Activated CD4-positive, alpha-beta memory T cell treated with anti-CD3 and anti-CD28 coated beads, Interleukin-2, amount 10 ng/mL, durations not matched to agents 7 days and 5 days (primary cell): ENCODE results near the gene NDFIP2. TPM values are rescaled to one million over a fixed set of nuclear protein-coding genes. Genes with fewer than 3 reads are reported as not detected.

Experiments used
- CTCF ChIA-PET: fragments of 350-600 bp; sonication (Branson Sonifier 250); formaldehyde crosslinking; loops from one replicate; lab custom pipeline; 2021; ENCODE audit warnings: antibody characterized with exemption, inconsistent platforms; lab: Charles Lee
- POLR2A ChIA-PET: fragments of 350-600 bp; sonication (Branson Sonifier 250); formaldehyde crosslinking; loops from one replicate; lab custom pipeline; 2021; ENCODE audit warnings: antibody characterized with exemption; lab: Charles Lee
- DNase-seq: peaks from one replicate; pipeline ENCODE4 v3.0.0-alpha.2; 2020
- H3K27ac Mint-ChIP-seq: one replicate; pipeline ENCODE4 v1.8.0; 2021; ENCODE audit warnings: mild to moderate bottlenecking, mixed read lengths
- H3K27me3 Mint-ChIP-seq: one replicate; pipeline ENCODE4 v1.8.0; 2021; ENCODE audit warnings: mixed read lengths
- H3K36me3 Mint-ChIP-seq: one replicate; pipeline ENCODE4 v1.8.0; 2021; ENCODE audit warnings: low read depth, mixed read lengths
- H3K4me1 Mint-ChIP-seq: one replicate; pipeline ENCODE4 v1.8.0; 2021; ENCODE audit warnings: mixed read lengths
- H3K4me3 Mint-ChIP-seq: one replicate; pipeline ENCODE4 v1.8.0; 2021; ENCODE audit warnings: mild to moderate bottlenecking, mixed read lengths
- H3K9me3 Mint-ChIP-seq: one replicate; pipeline ENCODE4 v1.8.0; 2021; ENCODE audit warnings: mixed read lengths
- total RNA-seq, 2 experiments: library from RNA; stranded (reverse); gene quantifications; one replicate each; pipeline ENCODE4 v1.2.3, GENCODE V29; 2021

NDFIP2 gene
- total RNA-seq, 2 experiments from 2014 or later = 49.6 to 53.2 TPM

DNA sequence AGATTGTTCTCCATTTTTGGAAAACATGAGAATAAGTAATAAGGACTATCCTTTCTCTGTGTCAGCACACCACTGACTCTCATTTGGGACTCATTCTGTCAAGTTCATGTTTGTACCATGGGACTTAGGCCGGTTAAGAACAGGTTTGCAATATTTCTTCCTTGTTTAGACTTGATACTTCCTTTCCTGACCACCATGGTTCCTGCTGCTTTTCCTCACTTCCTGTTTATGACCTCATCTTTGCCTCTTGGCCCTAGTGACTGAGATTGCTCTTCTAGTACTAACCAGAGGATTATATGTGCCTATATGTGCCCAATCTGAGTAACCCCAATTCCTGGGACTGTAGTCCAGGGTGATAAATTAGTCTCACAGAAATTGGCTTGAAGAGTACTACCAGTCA is 32.5 kb upstream of the NDFIP2 start:
- no peak for DNase-seq
- H3K27me3 Mint-ChIP-seq = no peaks in the 10 kb centered on the region
- CTCF ChIA-PET = no interaction called here
- no peak overlapping the region for H3K4me3 Mint-ChIP-seq
- peak overlapping the region; percentile 17 for H3K27ac Mint-ChIP-seq
- peaks cover 3% of the 10 kb centered on the region for H3K9me3 Mint-ChIP-seq
- POLR2A ChIA-PET = interaction anchor here (1.2 kb wide), 1 partner anchor 33 kb away, joined by 5 read pairs; the partner anchor contains the start of gene NDFIP2
- peaks cover 5% of the 10 kb centered on the region for H3K36me3 Mint-ChIP-seq
- peaks cover 73% of the 10 kb centered on the region for H3K4me1 Mint-ChIP-seq

DNA sequence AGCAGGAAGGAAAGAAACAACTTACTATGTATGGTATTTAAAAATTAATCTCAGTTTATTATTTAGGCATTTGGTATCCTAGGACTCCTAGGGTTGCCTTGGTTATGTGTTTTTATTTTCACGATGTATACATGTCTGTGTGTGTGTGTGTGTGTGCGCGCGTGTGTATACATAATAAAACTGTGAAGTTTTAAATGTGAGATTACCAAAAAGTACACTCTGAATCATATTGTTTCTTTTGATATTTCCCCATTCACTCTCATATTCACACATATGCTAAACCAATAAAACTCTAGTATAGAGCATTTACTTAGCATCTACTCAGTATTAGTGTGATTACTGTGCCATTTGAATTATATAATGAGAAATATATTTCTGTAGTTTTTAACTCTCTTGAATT is 30.8 kb upstream of the NDFIP2 start:
- DNase-seq = no peak
- Mint-ChIP-seq H3K9me3 (peaks cover 7% of the 10 kb centered on the region), H3K4me1 (peaks cover 81% of the 10 kb centered on the region), H3K4me3 (no peak overlapping the region), H3K27ac (no peak overlapping the region), H3K27me3 (no peaks in the 10 kb centered on the region), H3K36me3 (peaks cover 5% of the 10 kb centered on the region)
- ChIA-PET CTCF (interaction anchor here (0.7 kb wide), 1 partner anchor 42 kb away, joined by 3 read pairs; no protein-coding TSS in a partner anchor), POLR2A (no interaction called here)

DNA sequence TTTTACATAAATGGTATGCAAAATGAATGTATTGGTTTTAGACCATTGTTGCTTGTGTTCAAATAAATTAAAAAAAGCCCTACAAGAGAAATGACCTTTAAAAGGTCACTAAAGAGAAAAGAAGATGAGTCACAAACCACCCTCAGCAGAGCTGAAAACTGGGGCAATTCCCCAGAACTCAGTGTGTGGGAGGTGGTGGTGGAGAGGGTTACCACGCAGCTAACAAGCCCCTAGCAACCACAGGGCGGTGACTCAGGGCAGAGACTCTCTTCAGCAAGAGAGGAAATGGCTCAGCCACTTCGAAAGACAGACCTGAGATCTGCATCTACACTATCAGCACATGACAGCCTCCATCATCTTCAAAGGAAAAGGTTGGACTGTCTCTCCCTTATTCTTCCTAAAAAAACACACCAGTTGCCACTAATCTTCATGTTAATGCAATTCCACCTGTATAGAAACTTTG is 29.4 kb upstream of the NDFIP2 start:
- peaks cover 7% of the 10 kb centered on the region for H3K9me3 Mint-ChIP-seq
- peaks cover 76% of the 10 kb centered on the region for H3K4me1 Mint-ChIP-seq
- peak overlapping the region; percentile 66 for H3K4me3 Mint-ChIP-seq
- ChIA-PET POLR2A (interaction anchor here (1.0 to 2.2 kb wide), 10 partner anchors 15 to 89 kb away, joined by 3 to 27 read pairs (median 5); partner anchors contain the start of genes NDFIP2 and RBM26), CTCF (interaction anchor here (0.9 to 1.8 kb wide), 7 partner anchors 21 to 92 kb away, joined by 3 to 14 read pairs (median 4); partner anchors contain the start of gene NDFIP2)
- peak; percentile 93 for DNase-seq
- no peaks in the 10 kb centered on the region for H3K27me3 Mint-ChIP-seq
- peaks cover 5% of the 10 kb centered on the region for H3K36me3 Mint-ChIP-seq
- H3K27ac Mint-ChIP-seq = peak overlapping the region; percentile 89

DNA sequence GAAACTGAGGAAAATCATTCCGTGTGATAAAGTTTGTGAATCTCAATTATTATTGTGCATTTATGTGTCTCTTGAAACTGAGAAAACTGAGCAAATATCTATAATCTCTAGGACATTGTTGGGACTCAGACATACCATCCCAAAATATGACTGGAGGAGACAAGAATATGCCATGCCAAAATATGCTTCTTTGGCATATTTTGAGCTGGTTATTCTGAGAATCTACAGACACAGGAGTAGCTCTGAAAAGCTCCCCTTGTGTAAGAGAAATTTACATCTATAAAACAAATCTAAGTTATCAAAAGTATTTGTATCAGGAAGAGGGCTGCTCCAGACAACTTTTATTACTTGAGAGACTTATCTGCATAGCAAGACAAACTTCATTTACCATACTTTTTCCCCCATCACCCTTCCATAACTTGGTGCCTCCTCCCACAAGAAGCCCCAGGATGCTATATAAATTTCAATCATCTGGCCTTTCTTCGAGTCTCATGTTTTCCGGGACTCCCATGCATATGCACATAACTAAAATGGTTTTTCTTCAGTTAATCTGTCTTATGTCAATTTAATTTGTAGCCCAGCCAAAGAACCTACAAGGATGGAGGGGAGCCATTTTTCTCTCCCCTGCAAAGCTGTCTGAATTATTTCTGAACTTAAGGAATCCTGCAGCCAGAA is 28.6 kb upstream of the NDFIP2 start:
- Mint-ChIP-seq H3K9me3 (peaks cover 12% of the 10 kb centered on the region), H3K4me3 (no peak overlapping the region), H3K27ac (peak overlapping the region; percentile 89), H3K27me3 (no peaks in the 10 kb centered on the region), H3K4me1 (peaks cover 77% of the 10 kb centered on the region), H3K36me3 (peaks cover 5% of the 10 kb centered on the region)
- POLR2A ChIA-PET = interaction anchor here (1.4 to 2.2 kb wide), 6 partner anchors 20 to 70 kb away, joined by 4 to 27 read pairs (median 8); partner anchors contain the start of genes NDFIP2 and RBM26
- DNase-seq = no peak
- CTCF ChIA-PET = interaction anchor here (1.5 to 1.8 kb wide), 4 partner anchors 28 to 93 kb away, joined by 3 to 14 read pairs (median 10); partner anchors contain the start of gene NDFIP2

DNA sequence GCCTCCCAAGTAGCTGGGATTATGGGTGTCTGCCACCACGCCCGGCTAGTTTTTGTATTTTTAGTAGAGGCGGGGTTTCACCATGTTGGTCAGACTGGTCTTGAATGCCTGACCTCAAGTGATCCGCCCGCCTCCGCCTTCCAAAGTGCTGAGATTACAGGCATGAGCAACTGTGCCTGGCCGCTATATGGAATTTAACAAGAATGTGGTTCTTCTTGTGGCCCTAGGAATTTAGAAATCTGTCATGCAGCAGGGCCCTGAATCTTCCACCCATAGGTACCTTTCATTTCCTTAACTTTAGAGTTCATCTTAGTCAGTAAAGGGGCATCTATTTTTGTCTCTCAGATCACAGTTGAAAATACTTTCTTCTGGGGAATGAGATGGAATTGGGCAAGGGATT is 25.6 kb upstream of the NDFIP2 start:
- POLR2A ChIA-PET = interaction anchor here (1.0 kb wide), 1 partner anchor 9 kb away, joined by 3 read pairs; no protein-coding TSS in a partner anchor
- CTCF ChIA-PET = interaction anchor here (0.7 kb wide), 1 partner anchor 86 kb away, joined by 4 read pairs; no protein-coding TSS in a partner anchor
- peaks cover 67% of the 10 kb centered on the region for H3K4me1 Mint-ChIP-seq

DNA sequence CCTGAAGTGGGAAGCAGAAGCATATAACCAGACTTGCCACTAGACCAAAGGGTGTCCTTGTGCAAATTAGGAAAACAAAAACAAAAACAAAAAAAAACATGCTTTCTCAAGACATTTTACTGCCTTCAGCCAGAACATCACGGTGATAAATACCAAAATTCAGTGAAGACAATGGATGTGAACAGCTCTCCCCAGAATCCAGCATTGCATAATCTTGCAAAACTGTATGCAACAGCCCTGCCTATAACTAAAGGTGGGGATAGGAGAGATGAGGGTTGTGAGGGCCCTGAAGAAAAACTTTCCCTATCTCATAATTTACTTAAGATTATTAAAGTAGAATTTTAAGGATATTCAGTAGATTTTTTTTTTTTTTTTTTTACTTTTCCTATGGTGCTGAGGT is 24.9 kb upstream of the NDFIP2 start:
- no peak for DNase-seq
- Mint-ChIP-seq H3K36me3 (peaks cover 4% of the 10 kb centered on the region), H3K27me3 (no peaks in the 10 kb centered on the region), H3K27ac (no peak overlapping the region), H3K4me1 (peaks cover 63% of the 10 kb centered on the region), H3K9me3 (peaks cover 9% of the 10 kb centered on the region), H3K4me3 (no peak overlapping the region)
- CTCF ChIA-PET = interaction anchor here (0.6 to 3.1 kb wide), 3 partner anchors 32 to 64 kb away, joined by 3 to 13 read pairs (median 3); no protein-coding TSS in a partner anchor
- POLR2A ChIA-PET = interaction anchor here (1.1 to 1.6 kb wide), 3 partner anchors 25 to 32 kb away, joined by 4 to 12 read pairs (median 4); partner anchors contain the start of gene NDFIP2

More for the DNA sequence above, 25.6 kb upstream of the NDFIP2 start:
- H3K27ac Mint-ChIP-seq = no peak overlapping the region
- H3K36me3 Mint-ChIP-seq = peaks cover 4% of the 10 kb centered on the region
- H3K4me3 Mint-ChIP-seq = no peak overlapping the region
- no peak for DNase-seq
- H3K9me3 Mint-ChIP-seq = peaks cover 9% of the 10 kb centered on the region
- no peaks in the 10 kb centered on the region for H3K27me3 Mint-ChIP-seq

DNA sequence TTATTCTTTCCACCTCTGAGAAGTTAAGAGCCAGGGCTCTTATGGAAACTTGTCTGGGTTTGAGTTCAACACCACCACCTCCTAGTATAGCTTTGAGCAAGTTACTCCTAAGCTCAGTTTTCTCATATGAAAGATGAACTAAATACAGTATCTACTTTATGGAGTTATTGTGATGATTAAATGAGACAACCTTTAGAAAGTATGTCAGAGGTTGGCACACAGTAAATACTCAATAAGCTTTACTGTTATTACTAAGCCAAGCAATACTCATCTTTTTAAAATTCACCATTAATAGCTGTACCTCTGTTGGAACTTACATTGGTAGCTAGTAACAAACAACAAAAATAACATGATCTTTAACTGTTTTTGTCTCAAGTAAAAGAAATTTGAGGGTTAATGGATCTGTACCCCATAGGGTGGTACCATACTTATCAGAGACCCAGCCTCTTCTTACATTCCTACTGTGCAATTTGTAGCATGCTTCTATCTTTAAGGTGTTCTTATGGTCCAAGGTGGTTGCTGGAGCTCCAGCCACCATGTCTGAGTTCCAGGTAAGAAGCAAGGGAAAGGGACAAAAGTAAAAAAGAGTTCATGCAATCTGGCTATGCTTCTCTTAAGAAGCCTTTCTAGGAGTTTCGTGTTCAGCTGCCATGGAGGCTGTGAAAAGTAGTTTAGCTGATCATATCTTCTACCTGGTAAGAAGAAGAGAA is 24.1 kb upstream of the NDFIP2 start:
- DNase-seq = no peak
- H3K27me3 Mint-ChIP-seq = no peaks in the 10 kb centered on the region
- no peak overlapping the region for H3K4me3 Mint-ChIP-seq
- peak overlapping the region; percentile 8 for H3K27ac Mint-ChIP-seq
- CTCF ChIA-PET = interaction anchor here (0.6 to 3.1 kb wide), 3 partner anchors 32 to 65 kb away, joined by 3 to 13 read pairs (median 3); no protein-coding TSS in a partner anchor
- H3K9me3 Mint-ChIP-seq = peaks cover 9% of the 10 kb centered on the region
- peaks cover 6% of the 10 kb centered on the region for H3K36me3 Mint-ChIP-seq
- peaks cover 58% of the 10 kb centered on the region for H3K4me1 Mint-ChIP-seq
- POLR2A ChIA-PET = interaction anchor here (1.0 to 1.6 kb wide), 4 partner anchors 24 to 51 kb away, joined by 3 to 12 read pairs (median 4); partner anchors contain the start of genes NDFIP2 and RBM26

DNA sequence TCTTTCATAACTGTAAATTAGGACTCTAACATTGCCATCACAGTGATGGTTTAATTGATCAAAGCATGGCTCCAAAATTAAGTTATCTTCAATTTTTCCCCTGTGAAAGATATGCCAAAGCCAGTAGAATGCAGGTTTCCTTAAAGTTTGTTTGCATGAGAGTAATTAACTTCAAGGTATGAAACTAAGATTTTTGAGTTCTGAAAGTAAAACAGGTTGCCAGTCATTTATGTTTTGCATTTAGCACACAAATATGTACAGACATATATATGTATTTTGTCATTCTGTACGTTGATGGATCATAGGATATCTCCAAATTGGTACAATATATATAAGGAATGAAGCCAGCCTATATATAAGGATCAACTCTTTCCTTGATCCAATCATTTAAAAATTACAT is 23.6 kb upstream of the NDFIP2 start:
- H3K4me3 Mint-ChIP-seq = no peak overlapping the region
- DNase-seq = no peak
- peaks cover 9% of the 10 kb centered on the region for H3K9me3 Mint-ChIP-seq
- H3K27me3 Mint-ChIP-seq = no peaks in the 10 kb centered on the region
- H3K27ac Mint-ChIP-seq = no peak overlapping the region
- peaks cover 7% of the 10 kb centered on the region for H3K36me3 Mint-ChIP-seq
- peaks cover 53% of the 10 kb centered on the region for H3K4me1 Mint-ChIP-seq
- POLR2A ChIA-PET = interaction anchor here (1.0 to 1.6 kb wide), 5 partner anchors 23 to 65 kb away, joined by 3 to 12 read pairs (median 4); partner anchors contain the start of genes NDFIP2 and RBM26
- CTCF ChIA-PET = interaction anchor here (3.1 kb wide), 1 partner anchor 33 kb away, joined by 13 read pairs; no protein-coding TSS in a partner anchor

DNA sequence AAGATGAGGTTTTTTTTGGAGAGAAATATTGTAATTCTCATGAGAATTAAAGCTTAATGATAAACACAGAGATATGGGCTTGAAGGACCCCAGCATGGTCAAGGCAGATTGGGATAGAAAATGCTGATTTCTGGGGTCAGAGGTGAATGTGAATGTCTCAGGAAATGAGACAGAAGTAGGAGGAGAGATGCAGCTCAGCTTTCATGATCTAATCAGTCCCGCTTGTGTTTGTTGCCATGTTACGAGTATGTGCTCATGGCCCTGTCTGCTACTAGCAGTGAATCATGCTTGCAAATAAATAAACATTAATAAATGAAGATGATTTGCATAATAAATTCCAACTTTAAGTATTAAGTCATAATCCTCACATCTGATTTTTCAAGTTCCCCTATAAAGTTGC is 23.0 kb upstream of the NDFIP2 start:
- H3K9me3 Mint-ChIP-seq = peaks cover 9% of the 10 kb centered on the region
- no peaks in the 10 kb centered on the region for H3K27me3 Mint-ChIP-seq
- POLR2A ChIA-PET = interaction anchor here (0.9 to 1.3 kb wide), 2 partner anchors 23 to 65 kb away, joined by 4 read pairs; partner anchors contain the start of gene NDFIP2
- peaks cover 7% of the 10 kb centered on the region for H3K36me3 Mint-ChIP-seq
- DNase-seq = peak; percentile 31
- no peak overlapping the region for H3K4me3 Mint-ChIP-seq
- H3K27ac Mint-ChIP-seq = no peak overlapping the region
- CTCF ChIA-PET = interaction anchor here (1.3 to 3.1 kb wide), 2 partner anchors 23 to 34 kb away, joined by 4 to 13 read pairs; partner anchors contain the start of gene NDFIP2
- peaks cover 47% of the 10 kb centered on the region for H3K4me1 Mint-ChIP-seq

DNA sequence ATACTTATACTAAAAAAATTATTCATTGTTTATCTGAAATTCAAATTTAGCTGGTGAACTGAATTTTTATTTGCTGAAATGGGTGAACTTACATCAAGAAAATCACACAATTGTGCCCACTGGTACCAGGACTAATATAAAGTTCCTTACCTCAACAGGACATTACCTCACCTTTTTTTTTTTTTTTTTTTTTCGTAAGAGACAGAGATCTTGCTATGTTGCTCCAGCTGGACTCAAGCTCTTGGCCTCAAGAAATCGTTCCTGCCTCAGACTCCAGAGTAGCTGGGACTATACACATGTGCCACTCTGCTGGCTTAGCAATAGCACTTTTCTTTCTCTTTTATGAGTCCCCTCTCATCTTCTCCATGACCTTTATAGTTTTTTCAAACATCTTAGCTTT is 22.5 kb upstream of the NDFIP2 start:
- peaks cover 7% of the 10 kb centered on the region for H3K36me3 Mint-ChIP-seq
- H3K4me3 Mint-ChIP-seq = no peak overlapping the region
- peaks cover 9% of the 10 kb centered on the region for H3K9me3 Mint-ChIP-seq
- H3K4me1 Mint-ChIP-seq = peaks cover 45% of the 10 kb centered on the region
- H3K27me3 Mint-ChIP-seq = no peaks in the 10 kb centered on the region
- H3K27ac Mint-ChIP-seq = no peak overlapping the region
- no peak for DNase-seq
- CTCF ChIA-PET = interaction anchor here (1.3 to 3.1 kb wide), 3 partner anchors 23 to 82 kb away, joined by 4 to 13 read pairs (median 6); partner anchors contain the start of gene NDFIP2
- POLR2A ChIA-PET = interaction anchor here (0.6 to 1.3 kb wide), 4 partner anchors 9 to 64 kb away, joined by 3 to 5 read pairs (median 4); partner anchors contain the start of gene NDFIP2

DNA sequence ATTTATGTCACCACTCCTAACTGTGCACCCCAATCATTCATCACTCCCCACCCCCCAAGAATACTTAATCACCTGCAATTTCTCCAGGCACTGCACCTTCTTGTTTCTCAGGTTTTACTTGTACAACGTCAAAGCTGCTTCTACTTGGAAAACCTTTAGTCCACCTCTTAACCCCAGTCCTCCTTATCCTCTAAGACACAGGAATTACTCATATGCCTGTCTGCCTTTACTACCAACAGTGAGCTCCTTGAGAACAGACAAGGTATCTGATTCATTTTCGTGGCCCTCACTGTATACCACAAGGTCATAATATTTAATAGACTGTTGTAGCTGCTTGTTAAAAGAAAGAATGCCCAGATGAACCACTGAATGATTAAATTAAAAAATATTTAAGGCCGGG is 21.0 kb upstream of the NDFIP2 start:
- no peak for DNase-seq
- CTCF ChIA-PET = interaction anchor here (1.6 kb wide), 1 partner anchor 81 kb away, joined by 6 read pairs; no protein-coding TSS in a partner anchor
- Mint-ChIP-seq H3K4me1 (peaks cover 38% of the 10 kb centered on the region), H3K27ac (no peak overlapping the region), H3K36me3 (peaks cover 7% of the 10 kb centered on the region), H3K27me3 (no peaks in the 10 kb centered on the region), H3K4me3 (no peak overlapping the region), H3K9me3 (peaks cover 6% of the 10 kb centered on the region)
- POLR2A ChIA-PET = interaction anchor here (1.3 kb wide), 1 partner anchor 9 kb away, joined by 5 read pairs; no protein-coding TSS in a partner anchor

DNA sequence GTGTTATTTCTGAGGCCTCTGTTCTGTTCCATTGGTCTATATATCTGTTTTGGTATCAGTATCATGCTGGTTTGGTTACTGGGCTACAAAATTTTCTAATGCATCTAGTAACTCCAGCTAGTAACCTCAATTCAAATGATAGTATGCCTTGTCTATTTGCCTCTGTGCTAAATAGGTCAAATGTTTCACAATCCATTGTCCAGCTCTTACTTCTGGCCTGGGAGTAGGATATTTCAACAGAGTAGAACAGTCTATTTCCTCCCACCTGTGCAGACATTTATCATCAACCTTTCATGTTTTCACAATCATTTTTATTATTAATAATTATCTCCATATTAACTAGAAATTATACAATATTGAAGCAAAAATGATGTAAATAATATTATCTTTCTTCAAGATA is 18.1 kb upstream of the NDFIP2 start:
- POLR2A ChIA-PET = no interaction called here
- H3K4me1 Mint-ChIP-seq = peaks cover 24% of the 10 kb centered on the region

More for the DNA sequence above, 18.1 kb upstream of the NDFIP2 start:
- CTCF ChIA-PET = no interaction called here
- Mint-ChIP-seq H3K27ac (no peak overlapping the region), H3K9me3 (no peaks in the 10 kb centered on the region), H3K36me3 (peaks cover 7% of the 10 kb centered on the region), H3K4me3 (no peak overlapping the region), H3K27me3 (no peaks in the 10 kb centered on the region)
- DNase-seq = no peak
